H1 (cell line): ENCODE data around the gene SLITRK4. TPM values are rescaled to one million over a fixed set of nuclear protein-coding genes. Genes with fewer than 3 reads are reported as not detected.

Source experiments
- CTCF ChIA-PET: fragments of 300-600 bp; sonication (Branson Sonifier 250); formaldehyde crosslinking; loops from one replicate; lab custom pipeline; 2021; ENCODE audit not compliant: partially characterized antibody; lab: Charles Lee
- POLR2A ChIA-PET: fragments of 300-600 bp; sonication (Branson Sonifier 250); formaldehyde crosslinking; loops from one replicate; lab custom pipeline; 2021; ENCODE audit warnings: inconsistent platforms; ENCODE audit not compliant: partially characterized antibody; lab: Charles Lee
- DNase-seq, 2 experiments: peaks; one replicate each; pipeline versions ENCODE4 v3.0.0 to v3.0.0-alpha.2; 2010 to 2022; ENCODE audit warnings: low spot score in 2 of 2, low read depth in 1 of 2, mixed read lengths in 1 of 2
- FAIRE-seq: peaks from 2 replicates; lab custom pipeline; 2011; peaks lifted over from hg19 to GRCh38; lab: Jason Lieb, UNC
- H2AFZ ChIP-seq: 2 replicates; pipeline ENCODE4 v1.8.1; 2012; ENCODE audit warnings: low read length, inconsistent platforms
- H2AK5ac ChIP-seq: 2 replicates; pipeline ENCODE4 v1.6.1; 2013; ENCODE audit warnings: low read depth, low read length
- H2BK120ac ChIP-seq: replicated peaks from 2 replicates; pipeline ENCODE3; 2013; ENCODE audit warnings: low read depth, low read length, inconsistent platforms
- H2BK12ac ChIP-seq: 2 replicates; pipeline ENCODE4 v1.6.1; 2013; ENCODE audit warnings: low read depth, low read length
- H2BK15ac ChIP-seq: 2 replicates; pipeline ENCODE4 v1.6.1; 2013; ENCODE audit warnings: low read length
- H2BK20ac ChIP-seq: 2 replicates; pipeline ENCODE4 v1.6.1; 2013; ENCODE audit warnings: low read length
- H2BK5ac ChIP-seq: 2 replicates; pipeline ENCODE4 v1.6.1; 2013; ENCODE audit warnings: low read depth, low read length
- H3K14ac ChIP-seq: 2 replicates; pipeline ENCODE4 v1.6.1; 2013; ENCODE audit warnings: inconsistent platforms; ENCODE audit not compliant: insufficient read length
- H3K18ac ChIP-seq: 2 replicates; pipeline ENCODE4 v1.6.1; 2013; ENCODE audit warnings: low read length; ENCODE audit errors: extremely low read depth
- H3K23ac ChIP-seq: 2 replicates; pipeline ENCODE4 v1.6.1; 2013; ENCODE audit warnings: inconsistent platforms; ENCODE audit not compliant: insufficient read length
- H3K23me2 ChIP-seq: 2 replicates; pipeline ENCODE4 v1.6.1; 2013; ENCODE audit warnings: low read depth, low read length
- H3K27ac ChIP-seq: 2 replicates; pipeline ENCODE4 v1.6.1; 2011; ENCODE audit warnings: low read depth, low read length, inconsistent platforms
- H3K27me3 ChIP-seq, 4 experiments: replicated peaks in 1 of 4; 1 replicate in 1 of 4; 2 replicates in 3 of 4; pipeline versions ENCODE4 v1.6.1 to v1.8.1; 2011 to 2013; ENCODE audit warnings: low read length in 3 of 4, mild to moderate bottlenecking in 3 of 4, inconsistent platforms in 2 of 4, mixed read lengths in 2 of 4, moderate library complexity in 1 of 4; ENCODE audit not compliant: control insufficient read depth in 3 of 4, insufficient read depth in 3 of 4; ENCODE audit errors: extremely low read depth in 1 of 4
- H3K36me3 ChIP-seq, 4 experiments: 2 replicates each; pipeline versions ENCODE4 v1.6.1 to v1.8.1; 2011 to 2013; ENCODE audit warnings: mild to moderate bottlenecking in 4 of 4, low read length in 3 of 4, moderate library complexity in 2 of 4, control low read depth in 1 of 4, inconsistent platforms in 1 of 4; ENCODE audit not compliant: insufficient read depth in 4 of 4, control insufficient read depth in 2 of 4
- H3K4ac ChIP-seq: replicated peaks from 2 replicates; pipeline ENCODE3; 2013; ENCODE audit warnings: low read length, low read depth, mixed read lengths, inconsistent platforms; ENCODE audit not compliant: insufficient read length
- H3K4me1 ChIP-seq, 4 experiments: replicated peaks in 1 of 4; 1 replicate in 1 of 4; 2 replicates in 3 of 4; pipeline versions ENCODE4 v1.6.1 to v1.8.1; 2011 to 2013; ENCODE audit warnings: low read length in 3 of 4, inconsistent platforms in 2 of 4, mixed read lengths in 1 of 4; ENCODE audit not compliant: insufficient read depth in 4 of 4, control insufficient read depth in 3 of 4
- H3K4me2 ChIP-seq, 2 experiments: 2 replicates each; pipeline versions ENCODE4 v1.6.1 to v1.8.1; 2011 to 2013; ENCODE audit warnings: low read depth in 2 of 2, low read length in 2 of 2, control low read depth in 1 of 2, inconsistent platforms in 1 of 2, mild to moderate bottlenecking in 1 of 2; ENCODE audit not compliant: insufficient read depth in 1 of 2
- H3K4me3 ChIP-seq, 4 experiments: fragments of 200-600, 300-600 bp in 1 of 4; sonication (generic), shearing (Covaris generic), sonication (Bioruptor Twin) in 1 of 4; 2 replicates each; pipeline versions ENCODE4 v1.5.1 to v1.8.1; 2011 to 2016; ENCODE audit warnings: low read length in 4 of 4, low read depth in 3 of 4, control low read depth in 2 of 4, inconsistent platforms in 2 of 4, mild to moderate bottlenecking in 2 of 4, mixed read lengths in 1 of 4, moderate library complexity in 1 of 4; ENCODE audit not compliant: insufficient read depth in 2 of 4; ENCODE audit errors: extremely low read depth in 1 of 4
- H3K56ac ChIP-seq: replicated peaks from 2 replicates; pipeline ENCODE3; 2013; ENCODE audit warnings: low read depth, mild to moderate bottlenecking, mixed read lengths, low read length, inconsistent platforms; ENCODE audit not compliant: insufficient read length
- H3K79me1 ChIP-seq: 2 replicates; pipeline ENCODE4 v1.6.1; 2013; ENCODE audit warnings: low read depth, low read length, control low read depth
- H3K79me2 ChIP-seq, 2 experiments: 2 replicates each; pipeline versions ENCODE4 v1.6.1 to v1.8.1; 2012 to 2013; ENCODE audit warnings: low read length in 2 of 2, mild to moderate bottlenecking in 2 of 2, inconsistent platforms in 1 of 2; ENCODE audit not compliant: insufficient read depth in 2 of 2, control insufficient read depth in 1 of 2
- H3K9ac ChIP-seq, 4 experiments: replicated peaks in 1 of 4; 1 replicate in 1 of 4; 2 replicates in 3 of 4; pipeline versions ENCODE4 v1.6.1 to v1.8.1; 2011 to 2013; ENCODE audit warnings: low read depth in 3 of 4, low read length in 3 of 4, control low read depth in 2 of 4, mild to moderate bottlenecking in 2 of 4, moderate library complexity in 2 of 4, inconsistent platforms in 1 of 4; ENCODE audit errors: extremely low read depth in 1 of 4
- H3K9me3 ChIP-seq, 2 experiments: 2 replicates each; pipeline versions ENCODE4 v1.6.1 to v1.8.1; 2012 to 2013; ENCODE audit warnings: mild to moderate bottlenecking in 2 of 2, moderate library complexity in 2 of 2, control low read depth in 1 of 2, inconsistent platforms in 1 of 2, low read depth in 1 of 2, low read length in 1 of 2, mixed read lengths in 1 of 2; ENCODE audit not compliant: insufficient read depth in 2 of 2
- H4K20me1 ChIP-seq, 2 experiments: replicated peaks in 1 of 2; 2 replicates each; pipeline versions ENCODE3 to v1.8.1; 2011 to 2013; ENCODE audit warnings: inconsistent platforms in 2 of 2, low read length in 2 of 2, mild to moderate bottlenecking in 1 of 2; ENCODE audit not compliant: insufficient read depth in 2 of 2, control insufficient read depth in 1 of 2
- H4K5ac ChIP-seq: 2 replicates; pipeline ENCODE4 v1.6.1; 2013; ENCODE audit warnings: low read length, low read depth, mixed read lengths, inconsistent platforms; ENCODE audit not compliant: insufficient read length
- H4K8ac ChIP-seq: 2 replicates; pipeline ENCODE4 v1.8.0; 2013; ENCODE audit warnings: mild to moderate bottlenecking, moderate library complexity, low read length, inconsistent platforms; ENCODE audit not compliant: insufficient read depth; ENCODE audit errors: extremely low read depth
- H4K91ac ChIP-seq: replicated peaks from 2 replicates; pipeline ENCODE3; 2013; ENCODE audit warnings: low read length, mixed read lengths, inconsistent platforms; ENCODE audit not compliant: insufficient read length
- CBX8 ChIP-seq: fragments of 300-800, 300-1000 bp; sonication (generic); IDR thresholded peaks from 2 replicates; pipeline ENCODE4 v1.7.1; 2016; ENCODE audit warnings: low read depth, low read length, borderline replicate concordance
- CTBP2 ChIP-seq: IDR thresholded peaks from 2 replicates; pipeline ENCODE4 v1.7.0; 2011; ENCODE audit warnings: borderline replicate concordance, mild to moderate bottlenecking, moderate library complexity, mixed read lengths, low read length; ENCODE audit not compliant: insufficient read depth, insufficient read length
- ZNF274 ChIP-seq: IDR thresholded peaks from 2 replicates; pipeline ENCODE4 v1.7.0; 2012; ENCODE audit warnings: low read length, borderline replicate concordance; ENCODE audit errors: extremely low read depth
- WGBS, 2 experiments: shearing (Covaris generic) in 1 of 2; methylation state at CpG; one replicate each; pipeline versions ENCODE4 v1.1.6 to v1.1.7; 2013 to 2015; ENCODE audit warnings: low lambda C conversion rate in 2 of 2, mixed read lengths in 2 of 2, inconsistent platforms in 1 of 2, low coverage in 1 of 2, missing lambda C conversion rate in 1 of 2; ENCODE audit not compliant: insufficient replicate concordance in 2 of 2, insufficient coverage in 1 of 2, insufficient read length in 1 of 2; ENCODE audit errors: extremely low coverage in 1 of 2, missing lambda C conversion rate in 1 of 2; 5-methylcytosine and 5-hydroxymethylcytosine counted together
- polyA plus RNA-seq, 7 experiments: library from polyadenylated mRNA; depleted of rRNA in 3 of 7; stranded (reverse) in 5 of 7; unstranded in 2 of 7; fragments of >200 nt in 5 of 7; fragments of 200-250 nt in 2 of 7; gene quantifications; 1 replicate in 5 of 7; 2 replicates in 1 of 7; 4 replicates in 1 of 7; pipeline versions ENCODE4 v1.2.1 to v1.2.3, GENCODE V29; 2011 to 2013; ENCODE audit warnings: missing spikeins in 2 of 7, mixed read lengths in 2 of 7
- total RNA-seq: library from RNA; stranded (reverse); fragmentation: NEBNext Ultra II Directional; extraction: Animal tissue kit (Norgen Biotek cat#: 25700); gene quantifications from 2 replicates; pipeline ENCODE4 v1.2.1, GENCODE V29; 2021

The SLITRK4 gene
- total and polyA plus RNA-seq, 2 of the 8 experiments (the other 6 are each of a cell fraction or from before 2014, with no cell fraction given), result 3.1 to 8.2 TPM

- Histone ChIP-seq H3K18ac (no peak overlapping the region), H2BK20ac (no peak overlapping the region), H3K79me2 (no peaks in the 10 kb centered on the region), H3K4me3 (no peak overlapping the region), H2BK5ac (no peak overlapping the region), H2BK12ac (no peak overlapping the region), H2BK120ac (no peak overlapping the region), H3K9me3 (no peaks in the 10 kb centered on the region), H3K4me2 (no peak overlapping the region), H4K5ac (no peak overlapping the region), H3K23ac (no peak overlapping the region), H3K79me1 (no peaks in the 10 kb centered on the region), H2AK5ac (no peak overlapping the region), H3K14ac (no peak overlapping the region), H2BK15ac (no peak overlapping the region), H3K27me3 (no peaks in the 10 kb centered on the region), H3K4ac (no peak overlapping the region), H3K36me3 (no peaks in the 10 kb centered on the region), H4K8ac (no peak overlapping the region), H4K91ac (no peak overlapping the region), H2AFZ (no peak overlapping the region), H4K20me1 (no peaks in the 10 kb centered on the region), H3K9ac (no peak overlapping the region), H3K4me1 (no peaks in the 10 kb centered on the region), H3K23me2 (no peaks in the 10 kb centered on the region), H3K27ac (no peak overlapping the region), H3K56ac (no peak overlapping the region)
- ChIA-PET CTCF (no interaction called here), POLR2A (interaction anchor here (0.6 kb wide), 1 partner anchor 12 kb away, joined by 3 read pairs; no protein-coding TSS in a partner anchor)
- FAIRE-seq, result no peak
- 100% methylated on average over 2 of the region's 2 CpGs; no CpG with 5 or more reads in 1 of the 2 experiments for WGBS, 2 experiments
- DNase-seq, result no peak
- TF ChIP-seq CBX8, result no peak
- no peak for TF ChIP-seq ZNF274
- no peak for TF ChIP-seq CTBP2
These were observed 14.6 kb downstream of the SLITRK4 start for GRCh38 chrX:143621276-143621675.
